ENCODE data around the gene POLR2M.

Gene POLR2M

GRCh38 chr15:57761562-57761961, 55.0 kb downstream of the POLR2M start:
- Histone ChIP-seq H3K36me3 (ENCODE audit: control insufficient read depth in 2 of 2, insufficient read depth in 1 of 2, low read length in 2 of 2) (no peaks in the 10 kb centered on the region), H3K4me1 (ENCODE audit: control insufficient read depth, insufficient read depth, low read length) (no peaks in the 10 kb centered on the region), H3K27ac (ENCODE audit: extremely low read depth, low read depth, low read length) (no peak overlapping the region), H3K4me3 (ENCODE audit: low read depth, low read length) (no peak overlapping the region), H3K9me3 (ENCODE audit: control insufficient read depth, insufficient read depth, low read depth, low read length) (no peaks in the 10 kb centered on the region)
- ChIA-PET CTCF (interaction anchor here (0.6 kb wide), 1 partner anchor 201 kb away, joined by 3 read pairs; no protein-coding TSS in a partner anchor), POLR2A (no interaction called here)
- TF ChIP-seq REST (tag by site-specific recombination; IDR thresholded peaks at IDR 0.05): no peak
- no peak for TF ChIP-seq ZNF146 (tag by site-specific recombination; IDR thresholded peaks at IDR 0.05)
- TF ChIP-seq ZNF785 (tag by site-specific recombination; IDR thresholded peaks at IDR 0.05): no peak
- TF ChIP-seq ZNF558 (tag by site-specific recombination; IDR thresholded peaks at IDR 0.05): no peak
- no peak for TF ChIP-seq ZNF37A (tag by site-specific recombination; IDR thresholded peaks at IDR 0.05)
- TF ChIP-seq ZNF169 (tag by site-specific recombination; IDR thresholded peaks at IDR 0.05): no peak

- CTCF ChIA-PET: interaction anchor here (0.7 kb wide), 1 partner anchor 191 kb away, joined by 3 read pairs; no protein-coding TSS in a partner anchor
- POLR2A ChIA-PET: no interaction called here
- H3K27ac ChIP-seq (ENCODE audit: extremely low read depth, low read depth, low read length): no peak overlapping the region
- H3K9me3 ChIP-seq (ENCODE audit: control insufficient read depth, insufficient read depth, low read depth, low read length): no peaks in the 10 kb centered on the region
- no peak overlapping the region for H3K4me3 ChIP-seq (ENCODE audit: low read depth, low read length)
- H3K36me3 ChIP-seq (ENCODE audit: control insufficient read depth in 2 of 2, insufficient read depth in 1 of 2, low read length in 2 of 2): no peaks in the 10 kb centered on the region
- no peaks in the 10 kb centered on the region for H3K4me1 ChIP-seq (ENCODE audit: control insufficient read depth, insufficient read depth, low read length)
- TF ChIP-seq ATF2 (tag by site-specific recombination; IDR thresholded peaks at IDR 0.05; ENCODE audit: low read depth) (no peak), KLF1 (tag by site-specific recombination; IDR thresholded peaks at IDR 0.05) (no peak), ZNF133 (tag by site-specific recombination; IDR thresholded peaks at IDR 0.05) (no peak), ZNF184 (tag by site-specific recombination; IDR thresholded peaks at IDR 0.05) (no peak), KLF17 (tag by site-specific recombination; IDR thresholded peaks at IDR 0.05) (no peak), ZNF530 (tag by site-specific recombination; IDR thresholded peaks at IDR 0.05; ENCODE audit: low read depth) (no peak)
Observed at GRCh38 chr15:57762302-57762701, 55.8 kb downstream of the POLR2M start.

GRCh38 chr15:57763176-57763964, 56.9 kb downstream of the POLR2M start:
- Histone ChIP-seq H3K4me1 (ENCODE audit: control insufficient read depth, insufficient read depth, low read length) (no peaks in the 10 kb centered on the region), H3K27ac (ENCODE audit: extremely low read depth, low read depth, low read length) (no peak overlapping the region), H3K9me3 (ENCODE audit: control insufficient read depth, insufficient read depth, low read depth, low read length) (no peaks in the 10 kb centered on the region), H3K36me3 (ENCODE audit: control insufficient read depth in 2 of 2, insufficient read depth in 1 of 2, low read length in 2 of 2) (no peaks in the 10 kb centered on the region), H3K4me3 (ENCODE audit: low read depth, low read length) (no peak overlapping the region)
- ChIA-PET CTCF (interaction anchor here (0.5 kb wide), 1 partner anchor 12 kb away, joined by 3 read pairs; no protein-coding TSS in a partner anchor), POLR2A (no interaction called here)
- TF ChIP-seq ZNF223 (tag by site-specific recombination; IDR thresholded peaks at IDR 0.05) (no peak), ZNF23 (tag by site-specific recombination; IDR thresholded peaks at IDR 0.05; ENCODE audit: borderline replicate concordance) (no peak), ZNF548 (tag by site-specific recombination; IDR thresholded peaks at IDR 0.05) (no peak), ZNF701 (tag by site-specific recombination; IDR thresholded peaks at IDR 0.05) (no peak), ZNF202 (tag by site-specific recombination; IDR thresholded peaks at IDR 0.05; ENCODE audit: borderline replicate concordance) (no peak), PATZ1 (tag by site-specific recombination; IDR thresholded peaks at IDR 0.05) (no peak), ZNF280D (tag by site-specific recombination; IDR thresholded peaks at IDR 0.05) (no peak), ZNF155 (tag by site-specific recombination; IDR thresholded peaks at IDR 0.05) (no peak)

Data from HEK293 (cell line).